AG04450 (cell line): Measurements from ENCODE around the gene KIF6. TPM values are rescaled to one million over a fixed set of nuclear protein-coding genes. Genes with fewer than 3 reads are reported as not detected.

Experiments
- CTCF ChIA-PET: fragments of 300-600, 350-600 bp; formaldehyde crosslinking; extraction: SDS; loops from one replicate; lab custom pipeline; 2022; ENCODE audit warnings: antibody characterized with exemption, inconsistent platforms; lab: Charles Lee
- POLR2A ChIA-PET: fragments of 350-600 bp; formaldehyde crosslinking; extraction: SDS; loops from one replicate; lab custom pipeline; 2021; ENCODE audit warnings: antibody characterized with exemption, inconsistent platforms; lab: Yijun Ruan, JAX
- DNase-seq: peaks from one replicate; pipeline ENCODE4 v3.0.0-alpha.2; 2011; ENCODE audit warnings: low read depth, low spot score
- H3K27ac ChIP-seq: one replicate; pipeline ENCODE4 v1.5.1; 2012; ENCODE audit warnings: low read depth, low read length, control low read depth
- H3K27me3 ChIP-seq: one replicate; pipeline ENCODE4 v1.6.0; 2012; ENCODE audit warnings: low read length; ENCODE audit not compliant: control insufficient read depth, insufficient read depth
- H3K4me3 ChIP-seq: 2 replicates; pipeline ENCODE4 v1.5.1; 2011; ENCODE audit warnings: mild to moderate bottlenecking, low read depth, low read length, control low read depth
- H3K9me3 ChIP-seq: 2 replicates; pipeline ENCODE4 v1.5.1; 2012; ENCODE audit warnings: low read length; ENCODE audit not compliant: control insufficient read depth, insufficient read depth
- CTCF ChIP-seq: IDR thresholded peaks from 2 replicates; pipeline ENCODE4 v1.5.1; 2011; ENCODE audit warnings: low read depth, low read length, control low read depth, inconsistent platforms
- polyA plus RNA-seq: library from polyadenylated mRNA; depleted of rRNA; stranded (reverse); fragments of >200 nt; gene quantifications from 2 replicates; pipeline ENCODE4 v1.2.3, GENCODE V29; 2011

KIF6 gene
- polyA plus RNA-seq, 1 experiment = 0.02 TPM

- no peak for TF ChIP-seq CTCF
- no peak overlapping the region for H3K27ac ChIP-seq
- CTCF ChIA-PET = no interaction called here
- no peaks in the 10 kb centered on the region for H3K27me3 ChIP-seq
- no peak overlapping the region for H3K4me3 ChIP-seq
- no peak for DNase-seq
- no peaks in the 10 kb centered on the region for H3K9me3 ChIP-seq
- POLR2A ChIA-PET = no interaction called here
Measured at GRCh38 chr6:39327507-39327906, 397.7 kb downstream of the KIF6 start.

GRCh38 chr6:39322306-39322850 lies 402.8 kb downstream of the KIF6 start, which contains the start of gene KCNK16:
KCNK16 (minus strand) TSS chr6:39322702; CDS start chr6:39322540, 162 bp downstream.
- Histone ChIP-seq H3K9me3 (no peaks in the 10 kb centered on the region), H3K27ac (no peak within 1 kb of the TSS), H3K27me3 (no peaks in the 10 kb centered on the region), H3K4me3 (no peak within 1 kb of the TSS)
- TF ChIP-seq CTCF = no peak
- no peak for DNase-seq
- CTCF ChIA-PET = no interaction called here
- POLR2A ChIA-PET = no interaction called here

GRCh38 chr6:39321761-39322160 lies 403.4 kb downstream of the KIF6 start:
- ChIA-PET POLR2A (no interaction called here), CTCF (no interaction called here)
- Histone ChIP-seq H3K27me3 (no peaks in the 10 kb centered on the region), H3K27ac (no peak overlapping the region), H3K9me3 (no peaks in the 10 kb centered on the region), H3K4me3 (no peak overlapping the region)
- DNase-seq = no peak
- no peak for TF ChIP-seq CTCF

GRCh38 chr6:39320363-39320984 lies 404.7 kb downstream of the KIF6 start:
- H3K27me3 ChIP-seq = peaks cover under 1% of the 10 kb centered on the region
- TF ChIP-seq CTCF = no peak
- H3K4me3 ChIP-seq = no peak overlapping the region
- H3K9me3 ChIP-seq = no peaks in the 10 kb centered on the region
- no peak for DNase-seq
- POLR2A ChIA-PET = no interaction called here
- CTCF ChIA-PET = no interaction called here
- H3K27ac ChIP-seq = no peak overlapping the region

GRCh38 chr6:39319621-39320362 lies 405.4 kb downstream of the KIF6 start:
- ChIA-PET POLR2A (no interaction called here), CTCF (no interaction called here)

More at GRCh38 chr6:39319621-39320362, 405.4 kb downstream of the KIF6 start:
- Histone ChIP-seq H3K27me3 (peaks cover 6% of the 10 kb centered on the region), H3K4me3 (no peak overlapping the region), H3K27ac (no peak overlapping the region), H3K9me3 (no peaks in the 10 kb centered on the region)
- no peak for DNase-seq
- no peak for TF ChIP-seq CTCF
